ENCODE measurements around the gene COL8A2. TPM values are rescaled to one million over a fixed set of nuclear protein-coding genes. Genes with fewer than 3 reads are reported as not detected.
A peak's percentile ranks its signal among the peaks of the same experiment; 100 is the strongest.

The COL8A2 gene
- total RNA-seq, 1 donor from 2014 or later = 10.1 TPM

DNA sequence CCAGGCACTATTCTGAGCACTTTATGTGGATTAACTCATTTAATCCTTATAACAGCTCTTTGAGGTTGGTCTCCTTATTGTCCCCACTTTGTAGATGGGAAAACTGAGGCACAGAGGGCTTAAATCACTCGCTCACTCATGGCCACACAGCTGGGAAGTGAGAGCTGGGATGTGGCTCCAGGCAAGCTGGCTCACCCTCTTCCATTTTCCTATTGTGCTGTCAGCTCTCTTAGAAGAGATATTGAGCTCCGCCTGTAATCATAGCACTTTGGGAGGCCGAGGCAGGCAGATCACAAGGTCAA, 3.8 kb upstream of the COL8A2 start:
- Mint-ChIP-seq H3K27me3 (ENCODE audit: unreplicated experiment) (peaks cover 4% of the 10 kb centered on the region), H3K9me3 (ENCODE audit: unreplicated experiment) (no peaks in the 10 kb centered on the region), H3K4me1 (ENCODE audit: unreplicated experiment) (peaks cover 28% of the 10 kb centered on the region), H3K36me3 (ENCODE audit: unreplicated experiment) (no peaks in the 10 kb centered on the region), H3K27ac (ENCODE audit: unreplicated experiment) (no peak overlapping the region), H3K4me3 (ENCODE audit: unreplicated experiment) (no peak overlapping the region)
- TF ChIP-seq, protein P1, sequence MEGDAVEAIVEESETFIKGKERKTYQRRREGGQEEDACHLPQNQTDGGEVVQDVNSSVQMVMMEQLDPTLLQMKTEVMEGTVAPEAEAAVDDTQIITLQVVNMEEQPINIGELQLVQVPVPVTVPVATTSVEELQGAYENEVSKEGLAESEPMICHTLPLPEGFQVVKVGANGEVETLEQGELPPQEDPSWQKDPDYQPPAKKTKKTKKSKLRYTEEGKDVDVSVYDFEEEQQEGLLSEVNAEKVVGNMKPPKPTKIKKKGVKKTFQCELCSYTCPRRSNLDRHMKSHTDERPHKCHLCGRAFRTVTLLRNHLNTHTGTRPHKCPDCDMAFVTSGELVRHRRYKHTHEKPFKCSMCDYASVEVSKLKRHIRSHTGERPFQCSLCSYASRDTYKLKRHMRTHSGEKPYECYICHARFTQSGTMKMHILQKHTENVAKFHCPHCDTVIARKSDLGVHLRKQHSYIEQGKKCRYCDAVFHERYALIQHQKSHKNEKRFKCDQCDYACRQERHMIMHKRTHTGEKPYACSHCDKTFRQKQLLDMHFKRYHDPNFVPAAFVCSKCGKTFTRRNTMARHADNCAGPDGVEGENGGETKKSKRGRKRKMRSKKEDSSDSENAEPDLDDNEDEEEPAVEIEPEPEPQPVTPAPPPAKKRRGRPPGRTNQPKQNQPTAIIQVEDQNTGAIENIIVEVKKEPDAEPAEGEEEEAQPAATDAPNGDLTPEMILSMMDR (IDR thresholded peaks at IDR 0.05) = no peak
- DNase-seq (ENCODE audit: extremely low spot score, unreplicated experiment) = no peak

DNA sequence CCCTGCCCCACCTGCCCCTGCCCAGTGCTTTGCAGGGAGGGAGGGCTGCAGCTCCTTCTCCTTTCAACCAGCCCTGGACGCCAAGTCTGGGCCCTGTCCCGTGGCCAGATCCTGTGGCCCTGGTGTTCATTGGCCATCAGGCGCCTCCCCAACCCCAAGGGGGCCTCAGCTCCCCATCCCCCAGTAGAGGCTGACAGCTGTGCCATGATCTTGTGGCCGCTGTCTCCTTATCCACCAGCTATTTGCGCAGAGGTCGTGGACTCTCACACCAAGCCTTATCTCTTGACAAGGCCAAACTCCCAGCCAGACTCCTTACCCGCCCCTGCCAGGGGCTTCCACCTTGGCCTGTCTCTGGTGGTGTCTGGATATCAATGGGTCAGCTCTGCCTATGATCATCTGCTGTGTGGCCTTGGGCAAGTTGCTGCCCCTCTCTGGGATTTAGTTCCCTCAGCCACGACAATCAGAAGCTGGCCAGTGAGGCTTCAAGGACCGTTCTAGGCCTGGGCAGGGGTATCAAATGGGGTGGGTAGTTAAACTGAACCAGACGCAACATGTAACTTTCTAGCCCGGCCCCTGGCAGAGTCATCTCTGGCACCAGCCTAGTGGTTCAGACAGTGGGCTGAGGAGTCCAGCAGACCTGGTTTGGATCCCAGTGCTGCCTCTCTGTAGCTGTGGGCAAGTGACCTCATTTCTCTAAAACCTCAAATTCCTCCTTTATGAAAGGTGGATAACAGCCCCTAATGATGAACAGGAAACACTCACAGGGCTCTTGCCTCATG, 3.3 kb upstream of the COL8A2 start:
- no peak for DNase-seq (ENCODE audit: extremely low spot score, unreplicated experiment)
- TF ChIP-seq, protein P1 (IDR thresholded peaks at IDR 0.05) = no peak
- no peaks in the 10 kb centered on the region for H3K9me3 Mint-ChIP-seq (ENCODE audit: unreplicated experiment)
- no peak overlapping the region for H3K4me3 Mint-ChIP-seq (ENCODE audit: unreplicated experiment)
- H3K4me1 Mint-ChIP-seq (ENCODE audit: unreplicated experiment) = peaks cover 27% of the 10 kb centered on the region
- H3K27me3 Mint-ChIP-seq (ENCODE audit: unreplicated experiment) = peaks cover 4% of the 10 kb centered on the region
- H3K36me3 Mint-ChIP-seq (ENCODE audit: unreplicated experiment) = no peaks in the 10 kb centered on the region
- H3K27ac Mint-ChIP-seq (ENCODE audit: unreplicated experiment) = no peak overlapping the region

DNA sequence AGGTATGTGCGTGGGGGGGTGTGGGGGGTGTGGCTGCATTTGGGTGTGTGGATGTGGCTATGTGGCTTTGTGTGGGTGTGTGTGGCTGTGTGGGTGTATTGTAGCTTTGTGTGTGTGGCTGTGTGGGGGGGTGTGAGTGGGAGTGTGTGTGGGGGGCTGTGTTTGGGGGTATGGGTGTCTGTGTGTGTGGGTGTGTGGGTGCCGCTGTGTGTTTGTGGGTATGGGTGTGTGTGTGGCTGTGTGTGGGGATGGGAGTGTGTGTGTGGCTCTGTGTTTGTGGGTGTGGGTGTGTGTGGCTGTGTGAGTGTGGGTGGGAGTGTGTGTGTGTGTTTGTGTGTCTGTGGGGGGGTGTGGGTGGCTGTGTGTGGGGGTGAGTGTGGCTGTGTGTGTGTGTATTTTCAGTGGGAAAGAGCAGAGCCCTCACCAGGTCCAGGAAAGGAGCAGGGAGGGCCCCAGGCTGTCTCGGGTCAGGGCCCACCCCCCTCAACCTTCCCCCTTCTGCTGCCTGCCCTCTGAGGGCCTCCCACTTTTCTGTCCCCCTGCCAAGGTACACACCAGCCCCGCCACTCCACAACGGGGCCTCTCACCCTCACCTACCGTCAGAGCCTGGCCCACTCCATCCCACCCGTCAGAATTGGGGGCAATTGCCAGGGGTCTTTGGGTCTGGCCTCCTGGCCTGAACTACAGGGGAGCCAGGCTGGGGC, 1.9 kb upstream of the COL8A2 start:
- DNase-seq (ENCODE audit: extremely low spot score, unreplicated experiment) = no peak
- H3K27me3 Mint-ChIP-seq (ENCODE audit: unreplicated experiment) = peaks cover 4% of the 10 kb centered on the region
- no peak overlapping the region for H3K4me3 Mint-ChIP-seq (ENCODE audit: unreplicated experiment)
- H3K27ac Mint-ChIP-seq (ENCODE audit: unreplicated experiment) = no peak overlapping the region
- H3K36me3 Mint-ChIP-seq (ENCODE audit: unreplicated experiment) = no peaks in the 10 kb centered on the region
- H3K4me1 Mint-ChIP-seq (ENCODE audit: unreplicated experiment) = peaks cover 37% of the 10 kb centered on the region
- TF ChIP-seq, protein P1 (IDR thresholded peaks at IDR 0.05) = no peak
- no peaks in the 10 kb centered on the region for H3K9me3 Mint-ChIP-seq (ENCODE audit: unreplicated experiment)

DNA sequence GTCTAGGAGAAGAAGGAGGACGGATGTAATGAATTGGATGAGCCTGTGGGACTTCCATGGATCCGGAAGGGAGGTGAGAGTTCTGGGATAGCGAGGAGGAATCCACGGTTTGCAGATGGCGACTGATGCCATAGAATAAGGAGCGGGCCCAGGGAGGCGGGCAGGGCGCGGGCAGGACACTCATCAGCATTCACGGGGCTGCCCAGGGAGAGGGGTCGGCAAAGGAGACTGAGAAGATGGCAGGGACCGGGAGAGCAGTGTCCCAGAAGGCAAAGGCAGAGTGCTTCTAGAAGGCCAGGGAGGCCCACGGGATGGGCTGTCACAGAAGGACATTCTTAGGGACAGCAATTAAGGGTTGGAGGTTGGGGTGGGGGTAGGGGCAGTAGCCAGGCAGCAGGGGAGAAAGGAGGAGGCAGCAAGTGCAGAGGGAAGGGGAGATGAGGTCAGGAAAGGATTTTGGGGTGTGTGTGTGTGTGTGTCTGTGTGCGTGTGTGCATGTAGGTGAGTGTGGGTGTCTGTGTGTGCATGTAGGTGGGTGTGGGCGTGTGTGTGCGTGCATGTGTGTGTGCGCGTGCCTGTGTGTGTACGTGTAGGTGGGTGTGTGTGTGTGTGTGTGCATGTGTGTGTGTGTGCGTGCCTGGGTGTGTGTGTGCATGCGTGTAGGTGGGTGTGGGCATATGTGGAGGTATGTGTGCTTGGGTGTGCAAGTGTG, 1.1 kb upstream of the COL8A2 start:
- H3K36me3 Mint-ChIP-seq (ENCODE audit: unreplicated experiment) = no peaks in the 10 kb centered on the region
- H3K4me1 Mint-ChIP-seq (ENCODE audit: unreplicated experiment) = peaks cover 37% of the 10 kb centered on the region
- H3K9me3 Mint-ChIP-seq (ENCODE audit: unreplicated experiment) = no peaks in the 10 kb centered on the region
- H3K27ac Mint-ChIP-seq (ENCODE audit: unreplicated experiment) = no peak overlapping the region
- peaks cover 4% of the 10 kb centered on the region for H3K27me3 Mint-ChIP-seq (ENCODE audit: unreplicated experiment)
- TF ChIP-seq, protein P1 (IDR thresholded peaks at IDR 0.05) = no peak
- DNase-seq (ENCODE audit: extremely low spot score, unreplicated experiment) = no peak
- peak overlapping the region; percentile 23 for H3K4me3 Mint-ChIP-seq (ENCODE audit: unreplicated experiment)
